ENCODE results near the gene S1PR1. TPM values are rescaled to one million over a fixed set of nuclear protein-coding genes. Genes with fewer than 3 reads are reported as not detected.

Gene S1PR1
- total RNA-seq, 1 experiment from 2014 or later = 0.24 TPM

DNA sequence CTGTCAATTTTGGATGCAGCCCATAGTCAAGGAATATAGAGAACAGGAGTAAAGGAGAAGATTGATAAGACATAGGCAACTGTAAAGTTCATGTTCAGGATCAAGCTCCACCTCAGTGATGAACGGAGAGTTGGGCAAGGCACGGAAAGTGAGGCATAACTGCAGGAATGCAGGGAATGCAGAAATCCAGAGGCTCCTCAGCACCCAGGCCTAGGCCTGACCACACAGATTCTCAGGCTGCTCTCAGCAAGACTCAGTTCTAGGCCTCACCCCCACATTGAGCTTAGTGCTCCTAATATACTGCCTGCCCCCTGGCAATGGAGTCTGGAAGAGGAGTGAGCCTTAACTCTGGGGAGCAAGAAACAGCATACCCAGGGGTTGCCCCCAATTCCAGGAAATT is 36.3 kb upstream of the S1PR1 start:
- no peaks in the 10 kb centered on the region for H3K23me2 ChIP-seq (ENCODE audit: insufficient read length, low read depth, low read length, poor library complexity, severe bottlenecking)
- no peak overlapping the region for H2AFZ ChIP-seq (ENCODE audit: low read length)
- no peak overlapping the region for H2BK5ac ChIP-seq (ENCODE audit: insufficient read length, low read length)
- H3K18ac ChIP-seq (ENCODE audit: insufficient read length, low read depth, low read length) = no peak overlapping the region
- no CpG with 5 or more reads among the region's 2 CpGs for WGBS (ENCODE audit: extremely low coverage, insufficient read length, low lambda C conversion rate)
- no peak overlapping the region for H2BK20ac ChIP-seq (ENCODE audit: low read depth, low read length, poor library complexity, severe bottlenecking)
- Mint-ChIP-seq H3K27me3 (ENCODE audit: low read depth) (no peaks in the 10 kb centered on the region), H3K4me3 (no peak overlapping the region), H3K27ac (no peak overlapping the region), H3K36me3 (ENCODE audit: insufficient read depth in 1 of 3, low read depth in 3 of 3) (no peaks in the 10 kb centered on the region), H3K9me3 (no peaks in the 10 kb centered on the region), H3K4me1 (peaks cover 3 to 5% of the 10 kb centered on the region in 2 experiments)
- no peak overlapping the region for H4K91ac ChIP-seq (ENCODE audit: insufficient read length, low read depth, low read length)
- H3K27ac ChIP-seq (ENCODE audit: insufficient read length, low read depth, low read length) = no peak overlapping the region
- no peaks in the 10 kb centered on the region for H4K20me1 ChIP-seq (ENCODE audit: control insufficient read depth, insufficient read depth, insufficient read length)
- no peak overlapping the region for H3T11ph ChIP-seq (ENCODE audit: low read length)
- H3K27me3 ChIP-seq (ENCODE audit: insufficient read depth, low read length) = no peaks in the 10 kb centered on the region
- no peak overlapping the region for H2AK5ac ChIP-seq (ENCODE audit: insufficient read length, low read length)
- H3K23ac ChIP-seq (ENCODE audit: insufficient read length, low read depth, low read length) = no peak overlapping the region
- no peak overlapping the region for H3K14ac ChIP-seq (ENCODE audit: insufficient read depth, low read length)
- H2BK12ac ChIP-seq (ENCODE audit: insufficient read length, low read depth, low read length) = no peak overlapping the region
- peak; percentile 44 for DNase-seq
- H3K9me3 ChIP-seq (ENCODE audit: control insufficient read depth, low read depth, low read length) = no peaks in the 10 kb centered on the region
- H3K79me1 ChIP-seq (ENCODE audit: insufficient read depth, low read depth, low read length, poor library complexity, severe bottlenecking) = no peaks in the 10 kb centered on the region
- no peaks in the 10 kb centered on the region for H3K79me2 ChIP-seq (ENCODE audit: insufficient read depth, low read length)
- peaks cover 4% of the 10 kb centered on the region; the same call in 1 of the 2 replicates for H3K4me1 ChIP-seq (ENCODE audit: insufficient read depth, low read length)
- H3K4ac ChIP-seq (ENCODE audit: low read depth, low read length) = no peak overlapping the region
- no peak overlapping the region for H3K4me2 ChIP-seq (ENCODE audit: insufficient read depth, insufficient read length, low read length)
- H4K8ac ChIP-seq (replicated peaks; ENCODE audit: insufficient read length, low read depth, low read length) = no peak overlapping the region
- TF ChIP-seq, protein P1, sequence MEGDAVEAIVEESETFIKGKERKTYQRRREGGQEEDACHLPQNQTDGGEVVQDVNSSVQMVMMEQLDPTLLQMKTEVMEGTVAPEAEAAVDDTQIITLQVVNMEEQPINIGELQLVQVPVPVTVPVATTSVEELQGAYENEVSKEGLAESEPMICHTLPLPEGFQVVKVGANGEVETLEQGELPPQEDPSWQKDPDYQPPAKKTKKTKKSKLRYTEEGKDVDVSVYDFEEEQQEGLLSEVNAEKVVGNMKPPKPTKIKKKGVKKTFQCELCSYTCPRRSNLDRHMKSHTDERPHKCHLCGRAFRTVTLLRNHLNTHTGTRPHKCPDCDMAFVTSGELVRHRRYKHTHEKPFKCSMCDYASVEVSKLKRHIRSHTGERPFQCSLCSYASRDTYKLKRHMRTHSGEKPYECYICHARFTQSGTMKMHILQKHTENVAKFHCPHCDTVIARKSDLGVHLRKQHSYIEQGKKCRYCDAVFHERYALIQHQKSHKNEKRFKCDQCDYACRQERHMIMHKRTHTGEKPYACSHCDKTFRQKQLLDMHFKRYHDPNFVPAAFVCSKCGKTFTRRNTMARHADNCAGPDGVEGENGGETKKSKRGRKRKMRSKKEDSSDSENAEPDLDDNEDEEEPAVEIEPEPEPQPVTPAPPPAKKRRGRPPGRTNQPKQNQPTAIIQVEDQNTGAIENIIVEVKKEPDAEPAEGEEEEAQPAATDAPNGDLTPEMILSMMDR (conservative IDR thresholded peaks at IDR 0.05) = no peak
- H3K56ac ChIP-seq (ENCODE audit: insufficient read length, low read depth, low read length) = no peak overlapping the region
- no peak overlapping the region for H3K9ac ChIP-seq (ENCODE audit: extremely low read depth, insufficient read length, low read length)
- H4K5ac ChIP-seq (ENCODE audit: insufficient read length, low read depth, low read length) = no peak overlapping the region
- no peak overlapping the region for H2BK15ac ChIP-seq (ENCODE audit: low read depth, low read length)
- H2BK120ac ChIP-seq (ENCODE audit: low read depth, low read length, poor library complexity, severe bottlenecking) = no peak overlapping the region

Data from H9 (cell line).